Chondrocyte (in vitro differentiated cells): ENCODE data around the gene TFIP11. TPM values are rescaled to one million over a fixed set of nuclear protein-coding genes. Genes with fewer than 3 reads are reported as not detected.

Experiments used
- DNase-seq: peaks from one replicate; pipeline ENCODE4 v3.0.0; 2021; ENCODE audit warnings: mixed read lengths, low spot score
- H3K27ac Mint-ChIP-seq: one replicate; pipeline ENCODE4 v1.8.0; 2021; ENCODE audit warnings: mild to moderate bottlenecking, moderate library complexity, mixed read lengths; ENCODE audit not compliant: unreplicated experiment
- H3K27me3 Mint-ChIP-seq: 2 replicates; pipeline ENCODE4 v1.8.0; 2021; ENCODE audit warnings: low read depth, mixed read lengths
- H3K36me3 Mint-ChIP-seq: 2 replicates; pipeline ENCODE4 v1.8.0; 2021; ENCODE audit warnings: low read depth, mixed read lengths
- H3K4me1 Mint-ChIP-seq: 2 replicates; pipeline ENCODE4 v1.8.0; 2021; ENCODE audit warnings: low read depth, mild to moderate bottlenecking, mixed read lengths
- H3K4me3 Mint-ChIP-seq: one replicate; pipeline ENCODE4 v1.8.0; 2021; ENCODE audit warnings: mild to moderate bottlenecking, moderate library complexity, mixed read lengths; ENCODE audit not compliant: unreplicated experiment
- H3K9me3 Mint-ChIP-seq: 2 replicates; pipeline ENCODE4 v1.8.0; 2021; ENCODE audit warnings: low read depth, mixed read lengths
- CTCF ChIP-seq: fragments of 200-600 bp; sonication (generic); IDR thresholded peaks from 2 replicates; pipeline ENCODE4 v1.5.0; 2021; ENCODE audit warnings: antibody characterized with exemption, mild to moderate bottlenecking, moderate library complexity
- long read RNA-seq: library from polyadenylated mRNA; stranded (forward); transcript quantifications from one replicate; pipeline ENCODE4 v2.0.0, GENCODE V29; 2021
- total RNA-seq: library from RNA; stranded (reverse); gene quantifications from 3 replicates; pipeline ENCODE4 v1.2.1, GENCODE V29; 2021

TFIP11 gene
- 30.6 to 34.7 TPM (median 33.3 TPM) in 3 replicates for total RNA-seq
- long read RNA-seq, transcript TFIP11-204 (15 exons, 3,586 nt), result major isoform, 68 of 89 reads
- long read RNA-seq, partial matches to known transcripts, result 6 of 89 reads
- long read RNA-seq, other reads (novel, unspliced or antisense), result 9 of 89 reads

- H3K9me3 Mint-ChIP-seq, result no peaks in the 10 kb centered on the region
Observed at GRCh38 chr22:26512149-26512793, at the start of gene TFIP11. Gene TFIP11 (minus strand): TSS chr22:26512473. CDS start chr22:26510272, 2,201 bp downstream.

GRCh38 chr22:26561756-26562417 lies 49.6 kb upstream of the TFIP11 start:
- Mint-ChIP-seq H3K27ac (no peak overlapping the region), H3K4me3 (no peak overlapping the region), H3K36me3 (peaks cover 5% of the 10 kb centered on the region), H3K27me3 (no peaks in the 10 kb centered on the region), H3K9me3 (no peaks in the 10 kb centered on the region), H3K4me1 (peaks cover 36% of the 10 kb centered on the region)
- no peak for TF ChIP-seq CTCF
- no peak for DNase-seq

More at GRCh38 chr22:26512149-26512793, at the start of gene TFIP11:
- Mint-ChIP-seq H3K27me3 (no peaks in the 10 kb centered on the region), H3K4me1 (peaks cover 38% of the 10 kb centered on the region), H3K4me3 (peak within 1 kb of the TSS; percentile 100), H3K36me3 (peaks cover 10% of the 10 kb centered on the region), H3K27ac (peak within 1 kb of the TSS; percentile 98)
- peak; percentile 98 for DNase-seq
- TF ChIP-seq CTCF, result peak; percentile 28

GRCh38 chr22:26559961-26560575 lies 47.8 kb upstream of the TFIP11 start:
- Mint-ChIP-seq H3K4me3 (no peak overlapping the region), H3K27ac (no peak overlapping the region), H3K9me3 (no peaks in the 10 kb centered on the region), H3K4me1 (peaks cover 41% of the 10 kb centered on the region), H3K36me3 (peaks cover 5% of the 10 kb centered on the region), H3K27me3 (no peaks in the 10 kb centered on the region)
- TF ChIP-seq CTCF, result no peak
- DNase-seq, result no peak

- no peak for DNase-seq
Observed at GRCh38 chr22:26558248-26558895, 46.1 kb upstream of the TFIP11 start.

More at GRCh38 chr22:26558248-26558895, 46.1 kb upstream of the TFIP11 start:
- Mint-ChIP-seq H3K27me3 (no peaks in the 10 kb centered on the region), H3K9me3 (no peaks in the 10 kb centered on the region), H3K27ac (peak overlapping the region; percentile 91), H3K4me3 (no peak overlapping the region), H3K4me1 (peaks cover 49% of the 10 kb centered on the region), H3K36me3 (no peaks in the 10 kb centered on the region)
- TF ChIP-seq CTCF, result peak; percentile 48
